ENCODE data around the gene PLEKHG3.

The PLEKHG3 gene

DNA sequence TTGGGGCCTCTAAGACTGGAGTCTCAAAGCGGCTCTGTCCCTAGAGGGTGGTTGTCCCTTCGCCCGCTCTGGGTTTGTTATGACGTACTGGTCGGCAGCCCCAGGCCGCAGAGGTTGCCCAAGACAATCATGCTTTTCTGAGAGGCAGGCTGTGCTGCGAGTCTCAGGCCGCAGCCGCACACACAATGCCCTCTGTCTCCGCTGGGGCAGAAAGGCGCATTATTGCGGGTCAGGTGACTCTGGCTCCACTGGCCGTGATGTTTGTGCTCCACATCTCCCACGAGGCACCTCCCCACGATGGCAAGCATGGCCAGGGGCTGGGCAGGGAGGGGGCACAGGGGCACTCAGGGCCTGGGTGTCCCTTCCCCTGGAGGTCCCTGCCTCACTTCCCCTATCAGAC lies 21.0 kb upstream of the PLEKHG3 start:
- ChIA-PET CTCF (interaction anchor here (0.8 to 2.4 kb wide), 5 partner anchors 11 to 54 kb away, joined by 3 to 13 read pairs (median 4); no protein-coding TSS in a partner anchor), POLR2A (no interaction called here)

DNA sequence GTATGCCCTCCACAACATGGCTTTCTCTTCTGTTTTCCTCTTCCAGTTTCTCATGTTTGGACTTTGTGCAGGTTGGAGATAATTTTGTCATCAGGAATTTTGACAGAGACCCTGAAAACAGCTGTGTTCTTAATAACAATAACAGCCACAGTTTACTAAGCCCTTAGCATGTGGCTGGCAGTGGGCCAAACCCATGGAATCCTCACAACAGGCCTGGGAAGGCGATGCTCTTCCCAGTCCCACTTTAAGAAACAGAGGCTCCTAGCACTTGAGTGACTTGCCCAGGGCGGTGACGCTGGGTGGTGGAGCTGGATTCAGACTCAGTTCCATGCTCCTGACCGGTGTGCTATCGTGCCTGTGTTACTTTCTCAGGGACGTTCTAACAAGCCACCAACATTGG lies 20.1 kb upstream of the PLEKHG3 start:
- POLR2A ChIA-PET, result interaction anchor here (0.8 kb wide), 1 partner anchor 11 kb away, joined by 3 read pairs; no protein-coding TSS in a partner anchor
- no peak overlapping the region for H3K4me3 ChIP-seq (ENCODE audit: low read depth, low read length)
- DNase-seq (ENCODE audit: low read depth, low spot score), result no peak
- TF ChIP-seq, protein P1, sequence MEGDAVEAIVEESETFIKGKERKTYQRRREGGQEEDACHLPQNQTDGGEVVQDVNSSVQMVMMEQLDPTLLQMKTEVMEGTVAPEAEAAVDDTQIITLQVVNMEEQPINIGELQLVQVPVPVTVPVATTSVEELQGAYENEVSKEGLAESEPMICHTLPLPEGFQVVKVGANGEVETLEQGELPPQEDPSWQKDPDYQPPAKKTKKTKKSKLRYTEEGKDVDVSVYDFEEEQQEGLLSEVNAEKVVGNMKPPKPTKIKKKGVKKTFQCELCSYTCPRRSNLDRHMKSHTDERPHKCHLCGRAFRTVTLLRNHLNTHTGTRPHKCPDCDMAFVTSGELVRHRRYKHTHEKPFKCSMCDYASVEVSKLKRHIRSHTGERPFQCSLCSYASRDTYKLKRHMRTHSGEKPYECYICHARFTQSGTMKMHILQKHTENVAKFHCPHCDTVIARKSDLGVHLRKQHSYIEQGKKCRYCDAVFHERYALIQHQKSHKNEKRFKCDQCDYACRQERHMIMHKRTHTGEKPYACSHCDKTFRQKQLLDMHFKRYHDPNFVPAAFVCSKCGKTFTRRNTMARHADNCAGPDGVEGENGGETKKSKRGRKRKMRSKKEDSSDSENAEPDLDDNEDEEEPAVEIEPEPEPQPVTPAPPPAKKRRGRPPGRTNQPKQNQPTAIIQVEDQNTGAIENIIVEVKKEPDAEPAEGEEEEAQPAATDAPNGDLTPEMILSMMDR (IDR thresholded peaks at IDR 0.05; ENCODE audit: insufficient read depth, low read length, missing control alignments), result no peak
- CTCF ChIA-PET, result no interaction called here

More for the DNA sequence above, 21.0 kb upstream of the PLEKHG3 start:
- H3K4me3 ChIP-seq (ENCODE audit: low read depth, low read length), result no peak overlapping the region
- TF ChIP-seq, protein P1 (IDR thresholded peaks at IDR 0.05; ENCODE audit: insufficient read depth, low read length, missing control alignments), result no peak
- no peak for DNase-seq (ENCODE audit: low read depth, low spot score)

DNA sequence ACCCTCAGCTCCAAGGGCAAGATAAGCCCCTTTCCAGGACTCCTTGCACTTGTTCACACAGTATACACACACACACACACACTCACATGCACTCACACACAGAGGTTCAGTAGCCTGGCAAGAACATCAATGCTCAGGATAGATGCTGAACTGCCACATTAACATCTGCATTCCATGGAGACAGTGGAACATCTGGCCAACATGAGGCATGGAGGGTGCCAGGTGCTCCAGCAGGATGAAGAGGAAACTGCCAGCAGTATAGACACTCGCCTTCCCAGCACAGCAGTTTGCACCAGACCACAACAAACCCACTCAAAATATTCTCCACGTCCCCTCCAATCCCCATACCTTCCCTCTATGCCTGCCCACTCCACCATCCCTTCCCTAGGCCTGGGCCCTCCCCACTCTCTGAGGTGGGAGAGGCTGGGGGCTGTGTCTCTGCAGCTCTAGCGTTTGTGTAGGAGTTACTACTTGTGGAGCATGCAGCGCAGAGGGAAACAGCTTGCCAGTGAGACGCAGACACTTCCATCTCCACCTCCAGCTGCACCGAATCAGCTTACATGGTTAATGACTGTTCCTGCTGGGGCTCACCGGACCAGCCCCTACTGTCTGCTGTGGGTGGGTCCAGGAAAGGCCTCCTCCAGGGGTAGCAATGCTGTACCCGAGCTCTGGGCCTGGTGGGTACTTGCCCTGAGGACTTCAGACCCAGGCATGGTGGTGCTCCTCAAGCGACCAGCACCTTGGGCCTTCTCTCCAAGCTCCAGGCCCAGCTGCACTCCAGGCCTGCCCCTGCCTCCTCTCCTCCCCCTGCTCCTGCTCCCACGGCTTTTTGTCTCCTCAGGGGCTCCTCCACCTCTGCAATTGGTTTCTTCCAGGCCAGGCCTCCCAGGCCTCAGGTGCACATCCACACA lies 18.6 kb upstream of the PLEKHG3 start:
- POLR2A ChIA-PET, result interaction anchor here (1.4 kb wide), 1 partner anchor 19 kb away, joined by 3 read pairs; the partner anchor contains the start of gene PLEKHG3
- TF ChIP-seq, protein P1 (IDR thresholded peaks at IDR 0.05; ENCODE audit: insufficient read depth, low read length, missing control alignments), result no peak

DNA sequence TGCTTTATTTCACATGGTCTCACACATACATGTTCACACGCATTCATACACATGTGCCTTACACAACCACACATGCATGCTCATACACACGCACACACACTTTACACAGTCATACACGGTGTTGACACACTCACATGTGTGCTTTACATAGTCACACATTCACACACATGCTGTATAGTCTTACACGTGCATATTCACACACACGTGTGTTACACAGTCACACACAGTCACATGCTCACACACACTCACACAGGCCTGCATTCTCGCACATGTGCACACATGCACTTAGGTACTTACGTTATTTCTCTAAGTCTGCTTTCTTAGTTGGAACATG lies 18.0 kb upstream of the PLEKHG3 start:
- ChIA-PET CTCF (interaction anchor here (1.2 kb wide), 1 partner anchor 226 kb away, joined by 3 read pairs; no protein-coding TSS in a partner anchor), POLR2A (no interaction called here)
- TF ChIP-seq, protein P1 (IDR thresholded peaks at IDR 0.05; ENCODE audit: insufficient read depth, low read length, missing control alignments), result no peak
- DNase-seq (ENCODE audit: low read depth, low spot score), result no peak
- H3K4me3 ChIP-seq (ENCODE audit: low read depth, low read length), result no peak overlapping the region

More for the DNA sequence above, 18.6 kb upstream of the PLEKHG3 start:
- CTCF ChIA-PET, result interaction anchor here (1.2 kb wide), 1 partner anchor 226 kb away, joined by 3 read pairs; no protein-coding TSS in a partner anchor
- DNase-seq (ENCODE audit: low read depth, low spot score), result no peak
- no peak overlapping the region for H3K4me3 ChIP-seq (ENCODE audit: low read depth, low read length)

DNA sequence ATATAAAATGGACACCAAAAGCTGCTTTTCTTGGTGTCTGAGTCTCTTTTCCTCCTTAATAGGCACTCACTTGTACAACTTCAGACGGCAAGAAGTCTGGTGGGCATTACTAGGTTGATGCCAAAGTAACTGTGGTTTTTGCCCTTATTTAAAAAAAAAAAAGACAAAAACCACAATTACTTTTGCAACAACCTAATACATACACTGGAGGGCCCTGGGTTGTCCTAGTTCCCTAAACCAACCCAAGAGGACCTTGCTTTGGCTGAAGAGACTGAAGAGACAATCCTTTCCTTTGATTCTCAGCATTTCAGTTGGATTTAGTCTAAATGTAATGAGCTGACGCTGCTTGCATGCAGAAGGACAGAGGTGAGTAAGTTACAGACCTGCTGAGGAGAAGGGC lies 16.2 kb upstream of the PLEKHG3 start:
- TF ChIP-seq, protein P1 (IDR thresholded peaks at IDR 0.05; ENCODE audit: insufficient read depth, low read length, missing control alignments), result no peak
- H3K4me3 ChIP-seq (ENCODE audit: low read depth, low read length), result no peak overlapping the region
- no peak for DNase-seq (ENCODE audit: low read depth, low spot score)
- POLR2A ChIA-PET, result no interaction called here
- CTCF ChIA-PET, result interaction anchor here (0.9 to 2.6 kb wide), 5 partner anchors 9 to 204 kb away, joined by 3 to 7 read pairs (median 5); no protein-coding TSS in a partner anchor

DNA sequence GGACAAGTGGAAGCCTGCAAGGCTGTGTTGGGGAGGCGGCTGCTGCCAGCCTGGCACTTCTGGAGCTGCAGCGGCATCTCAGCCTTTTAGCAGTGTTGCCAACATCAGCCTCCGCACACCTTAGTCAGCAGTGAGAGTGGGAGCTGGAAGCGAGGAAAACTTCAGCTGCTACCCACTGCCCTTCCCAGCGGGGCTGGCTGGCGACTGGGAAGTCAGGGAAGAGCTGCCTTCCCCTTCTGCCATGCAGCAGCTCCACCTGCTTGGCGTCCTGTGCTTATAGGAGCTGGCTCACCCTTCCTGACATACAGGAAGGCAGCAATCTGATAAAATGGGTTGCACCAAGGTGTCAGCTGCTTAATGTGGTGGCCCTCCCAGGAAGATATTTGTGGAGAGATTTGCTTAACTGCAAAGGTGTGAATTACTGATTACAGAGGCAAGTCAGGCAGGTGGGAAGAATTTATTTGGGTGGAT lies 15.4 kb upstream of the PLEKHG3 start:
- CTCF ChIA-PET, result interaction anchor here (1.3 to 2.6 kb wide), 5 partner anchors 9 to 203 kb away, joined by 3 to 7 read pairs (median 5); no protein-coding TSS in a partner anchor
- POLR2A ChIA-PET, result interaction anchor here (1.4 kb wide), 1 partner anchor 149 kb away, joined by 3 read pairs; the partner anchor contains the start of gene HSPA2
- DNase-seq (ENCODE audit: low read depth, low spot score), result no peak
- no peak overlapping the region for H3K4me3 ChIP-seq (ENCODE audit: low read depth, low read length)
- TF ChIP-seq, protein P1 (IDR thresholded peaks at IDR 0.05; ENCODE audit: insufficient read depth, low read length, missing control alignments), result no peak

Data from AG04449 (cell line).